ENCODE results near the gene ZBED4.

DNA sequence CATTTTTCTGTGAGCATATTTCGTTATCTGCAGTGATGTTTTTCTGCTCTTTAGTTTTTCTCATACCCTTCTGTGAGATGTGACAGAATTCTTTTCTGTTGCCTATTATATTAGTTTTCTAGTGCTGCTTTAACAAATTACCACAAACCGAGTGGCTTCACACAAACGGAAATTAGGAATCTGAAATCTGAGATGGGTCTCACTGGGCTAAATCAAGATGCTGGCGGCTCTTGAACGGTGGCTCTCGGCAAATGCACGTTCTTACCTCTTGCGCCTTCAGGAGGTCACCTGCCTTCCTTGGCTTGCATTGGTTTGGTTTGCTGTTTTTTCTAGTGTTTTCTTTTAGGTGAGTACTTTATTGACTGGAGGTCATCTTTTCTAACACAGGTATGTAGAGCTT is 13.0 kb downstream of the ZBED4 start:
- TF ChIP-seq CTCF (IDR thresholded peaks at IDR 0.05) (no peak), POLR2A (IDR thresholded peaks at IDR 0.05) (no peak)

Data from right lobe of liver (tissue), 4 donors.